ENCODE results near the gene AJM1.

GRCh38 chr9:136880651-136881050 lies 38.4 kb downstream of the AJM1 start:
- no peak for TF ChIP-seq CTCF (IDR thresholded peaks at IDR 0.05; ENCODE audit: low read depth, low read length)
- no peak for TF ChIP-seq POLR2A (IDR thresholded peaks at IDR 0.05; ENCODE audit: extremely low read depth, insufficient read length)
- TF ChIP-seq MAX (IDR thresholded peaks at IDR 0.05; ENCODE audit: low read depth, low read length): no peak
- TF ChIP-seq MYC (IDR thresholded peaks at IDR 0.05; ENCODE audit: low read depth, low read length): no peak

Measured in NB4 (cell line).